Loucy (cell line): ENCODE measurements around the gene SKI.

Experiments
- CTCF ChIP-seq: fragments of 200-600 bp; sonication (generic); conservative IDR thresholded peaks from 2 replicates; pipeline ENCODE4 v1.5.1; 2014; ENCODE audit warnings: mild to moderate bottlenecking, antibody characterized with exemption, low read length
- EZH2phosphoT487 ChIP-seq: fragments of 200-600 bp; IDR thresholded peaks from 2 replicates; pipeline ENCODE4 v1.6.1; 2018; ENCODE audit warnings: antibody characterized with exemption, mild to moderate bottlenecking, moderate library complexity, borderline replicate concordance

GRCh38 chr1:2296614-2297013, 68.5 kb downstream of the SKI start:
- TF ChIP-seq CTCF, result no peak
- TF ChIP-seq EZH2phosphoT487, result no peak
